Anterior cingulate cortex (tissue), 58 donors: Measurements from ENCODE around the gene FAF1.
"Not testable (repeated sequence)": the region's sequence is repeated elsewhere in the genome, so short reads cannot be mapped to it uniquely, and the experiment has no call there.

Experiments used
- DNase-seq, 58 donors: peaks; one replicate each; lab custom pipeline; 2025; lab: John Stamatoyannopoulos, UW

The FAF1 gene

GRCh38 chr1:50858761-50859160 lies 101.3 kb downstream of the FAF1 start:
- DNase-seq, result no peak

- no peak for DNase-seq
Observed at GRCh38 chr1:50857702-50858101, 102.4 kb downstream of the FAF1 start.

- DNase-seq, result no peak
Observed at GRCh38 chr1:50853325-50853724, 106.7 kb downstream of the FAF1 start.

DNA sequence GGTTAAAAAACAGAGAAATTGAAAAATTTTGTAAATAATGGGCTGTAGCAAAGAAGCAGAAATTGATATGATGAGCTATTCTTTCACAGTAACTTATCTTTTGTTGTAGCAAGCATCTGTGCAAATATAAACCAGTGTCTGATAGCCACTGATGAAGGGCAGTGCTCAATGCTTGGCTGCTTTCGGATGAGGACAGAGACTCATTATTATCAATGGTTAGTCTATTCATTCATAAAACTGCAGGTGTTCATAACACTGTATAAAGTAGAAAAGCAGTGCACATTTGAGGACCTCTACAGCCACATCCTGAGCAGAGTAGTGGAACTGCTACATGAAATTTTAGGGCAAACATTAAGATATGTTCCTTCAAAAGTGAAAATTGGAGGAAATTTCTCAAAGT lies 107.2 kb downstream of the FAF1 start:
- DNase-seq, result peak in 4 of 58 donors; percentile 0 to 4 (median 2)

- DNase-seq, result no peak
Observed at GRCh38 chr1:50851466-50851865, 108.6 kb downstream of the FAF1 start.

- no peak for DNase-seq
Observed at GRCh38 chr1:50851034-50851433, 109.0 kb downstream of the FAF1 start.

DNA sequence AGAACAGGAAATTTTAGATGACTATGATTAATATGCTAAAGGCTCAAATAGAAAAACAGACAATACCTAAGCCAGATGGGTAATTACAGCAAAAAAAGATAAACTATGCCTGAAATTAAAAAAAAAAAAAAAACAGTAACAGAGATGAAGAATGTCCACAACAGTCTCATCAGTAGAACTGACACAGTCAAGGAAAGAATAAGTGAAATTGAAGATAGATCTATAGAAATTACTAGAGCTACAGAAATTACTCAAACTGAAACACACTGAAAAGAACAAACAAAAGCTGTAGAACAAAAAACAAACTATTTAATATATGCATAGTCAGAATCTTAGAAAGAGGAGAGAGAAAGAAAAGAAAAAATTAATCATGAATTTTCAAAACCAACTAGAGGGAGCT lies 112.8 kb downstream of the FAF1 start:
- DNase-seq, result no peak

DNA sequence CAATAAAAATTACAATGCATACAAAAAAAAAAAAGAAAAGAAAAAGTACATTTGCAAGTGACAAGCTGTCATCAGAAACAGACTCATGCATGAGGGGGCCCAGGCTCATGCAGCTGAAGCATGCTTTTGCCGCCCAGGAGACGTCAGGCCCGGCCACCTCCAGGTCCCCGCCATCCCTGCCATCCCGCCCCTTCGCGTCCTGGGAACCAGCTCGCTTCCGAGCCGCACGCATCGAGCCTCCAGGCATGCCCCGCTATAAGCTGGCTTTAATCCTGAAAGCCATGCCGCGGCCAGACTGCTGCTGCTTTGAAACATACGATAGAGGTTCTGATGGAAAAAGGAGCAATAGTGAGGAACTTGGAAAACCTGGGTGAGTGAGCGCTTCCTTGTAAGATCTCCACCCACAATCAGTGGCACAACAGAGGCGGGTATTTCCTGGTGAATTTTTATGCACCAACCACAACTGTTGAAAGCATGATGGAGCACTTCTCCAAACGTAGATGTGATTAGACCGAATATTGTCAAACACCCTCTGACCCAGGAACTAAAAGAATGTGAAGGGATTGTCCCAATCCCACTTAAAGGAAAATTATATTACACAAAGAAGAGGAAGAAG lies 113.7 kb downstream of the FAF1 start:
- DNase-seq, result no peak

DNA sequence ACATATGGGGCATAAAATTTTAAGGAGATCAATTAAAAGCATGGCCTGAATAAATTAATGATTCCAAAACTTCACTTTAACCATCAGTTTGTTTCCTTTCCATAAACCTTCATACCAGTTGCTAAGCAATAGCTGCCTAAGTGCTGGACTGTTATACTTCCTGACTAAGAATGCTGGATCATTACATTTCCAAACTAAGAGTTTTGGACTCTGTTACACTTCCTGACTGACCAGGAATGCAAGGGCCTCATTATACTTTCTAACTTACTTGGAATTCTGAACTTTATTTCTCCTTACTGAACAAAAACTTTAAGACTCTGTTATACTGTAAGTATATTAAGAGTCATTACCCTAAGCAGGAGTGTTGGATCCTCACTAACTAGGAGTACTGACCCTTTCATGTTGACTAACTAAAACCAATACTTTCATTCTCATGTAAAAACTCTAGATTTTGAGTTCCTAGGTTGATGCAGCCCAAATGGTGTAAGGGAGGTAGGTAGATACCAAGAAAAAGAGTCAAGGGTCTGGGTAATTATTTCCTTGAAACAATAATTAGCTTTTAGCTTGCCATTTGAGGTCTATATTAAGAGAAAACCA lies 118.2 kb downstream of the FAF1 start:
- no peak for DNase-seq

GRCh38 chr1:50836117-50836516 lies 124.0 kb downstream of the FAF1 start:
- no peak for DNase-seq

DNA sequence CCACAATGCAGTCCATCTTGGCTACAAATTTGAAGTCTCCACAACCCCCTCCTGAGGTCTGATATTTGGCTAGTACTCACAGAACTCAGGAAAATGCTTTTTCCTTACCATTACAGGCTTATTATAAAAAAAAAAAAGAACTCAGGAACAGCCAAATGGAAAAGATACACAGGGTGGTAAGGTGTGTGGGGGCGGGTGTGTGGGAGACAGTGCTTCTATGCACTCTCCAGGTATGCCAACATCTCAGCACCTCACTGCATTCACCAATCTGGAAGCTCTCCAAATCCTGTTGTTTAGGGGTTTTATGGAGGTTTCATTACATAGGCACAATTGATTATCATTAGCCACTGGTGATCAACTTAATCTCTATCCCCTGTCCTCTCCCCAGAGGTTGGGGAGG lies 126.9 kb downstream of the FAF1 start:
- no peak for DNase-seq

- no peak for DNase-seq
Observed at GRCh38 chr1:50832167-50832566, 127.9 kb downstream of the FAF1 start.

- DNase-seq, result no peak
Observed at GRCh38 chr1:50831300-50832061, 128.6 kb downstream of the FAF1 start.

DNA sequence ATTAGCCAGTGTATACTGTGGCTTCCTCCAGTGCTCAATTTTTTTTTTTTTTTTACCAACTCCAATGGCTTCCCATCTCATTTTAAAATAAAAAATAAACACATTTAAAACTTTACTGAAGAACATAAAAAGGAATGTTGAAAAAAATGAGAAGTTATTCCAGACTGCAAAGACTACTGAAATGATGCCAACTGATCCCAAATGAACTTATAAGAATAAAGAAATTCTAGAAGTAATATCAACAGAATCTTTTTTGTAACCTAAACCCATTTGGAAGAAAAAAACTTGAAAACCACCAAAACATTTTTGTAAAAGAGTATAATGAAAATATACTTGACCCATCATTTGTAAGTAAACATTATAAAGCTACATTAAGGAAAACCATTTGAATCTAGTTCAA lies 129.4 kb downstream of the FAF1 start:
- no peak for DNase-seq

DNA sequence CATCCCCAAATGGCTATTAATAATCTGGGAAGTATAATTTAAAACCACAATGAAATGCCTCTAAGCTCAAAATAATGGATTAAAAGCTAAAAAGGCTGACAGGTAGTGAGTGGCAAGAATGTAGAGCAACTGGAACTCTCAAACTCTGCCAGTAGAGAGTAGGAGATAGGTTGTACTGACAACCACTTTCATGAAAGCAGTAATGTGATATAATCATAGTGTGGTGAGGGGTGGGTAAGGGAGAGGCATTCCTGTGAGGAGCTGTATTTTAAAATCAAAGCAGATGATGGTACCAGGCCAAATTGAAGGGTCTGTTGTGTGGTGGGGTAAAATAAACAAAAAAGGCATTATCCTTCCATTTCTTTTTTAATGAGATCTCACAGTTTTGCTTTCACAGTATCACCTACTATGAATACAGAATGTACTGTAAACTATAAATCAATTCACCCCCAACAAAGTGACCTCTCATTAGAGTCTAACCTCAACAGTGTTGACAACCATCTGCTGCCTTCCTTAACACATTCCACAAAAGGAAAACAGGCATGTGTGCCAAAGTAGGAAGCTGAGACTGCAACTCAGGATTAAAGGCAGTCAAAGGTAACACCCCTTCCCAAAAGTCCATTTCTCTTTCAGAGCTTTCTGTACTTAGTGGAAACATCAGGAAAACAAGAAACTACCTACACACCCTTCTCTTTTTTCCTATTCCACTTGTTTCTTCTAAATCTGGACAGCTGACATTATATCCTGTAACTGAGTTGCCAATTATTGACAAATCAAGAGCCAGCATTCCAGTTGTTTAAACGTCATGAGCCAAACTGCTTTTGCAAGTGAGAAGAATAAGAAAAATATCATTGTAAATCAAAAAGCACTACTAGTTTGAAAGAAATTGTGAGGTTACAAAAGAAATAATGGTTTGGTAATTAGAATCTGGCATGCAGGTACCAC lies 130.8 kb downstream of the FAF1 start:
- DNase-seq, result no peak

GRCh38 chr1:50827546-50827945 lies 132.5 kb downstream of the FAF1 start:
- no peak for DNase-seq

DNA sequence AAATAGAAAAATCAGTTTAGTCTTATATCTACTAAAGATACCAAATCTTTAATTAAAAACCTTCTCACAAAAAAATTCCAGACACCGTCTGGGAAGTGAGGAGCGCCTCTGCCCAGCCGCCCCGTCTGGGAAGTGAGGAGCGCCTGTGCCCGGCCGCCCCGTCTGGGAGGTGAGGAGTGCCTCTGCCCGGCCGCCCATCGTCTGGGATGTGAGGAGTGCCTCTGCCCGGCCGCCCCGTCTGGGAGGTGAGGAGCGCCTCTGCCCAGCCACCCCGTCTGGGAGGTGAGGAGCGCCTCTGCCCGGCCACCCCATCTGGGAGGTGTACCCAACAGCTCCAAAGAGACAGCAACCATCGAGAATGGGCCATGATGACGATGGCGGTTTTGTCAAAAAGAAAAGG lies 133.3 kb downstream of the FAF1 start:
- DNase-seq, result not testable (repeated sequence)

DNA sequence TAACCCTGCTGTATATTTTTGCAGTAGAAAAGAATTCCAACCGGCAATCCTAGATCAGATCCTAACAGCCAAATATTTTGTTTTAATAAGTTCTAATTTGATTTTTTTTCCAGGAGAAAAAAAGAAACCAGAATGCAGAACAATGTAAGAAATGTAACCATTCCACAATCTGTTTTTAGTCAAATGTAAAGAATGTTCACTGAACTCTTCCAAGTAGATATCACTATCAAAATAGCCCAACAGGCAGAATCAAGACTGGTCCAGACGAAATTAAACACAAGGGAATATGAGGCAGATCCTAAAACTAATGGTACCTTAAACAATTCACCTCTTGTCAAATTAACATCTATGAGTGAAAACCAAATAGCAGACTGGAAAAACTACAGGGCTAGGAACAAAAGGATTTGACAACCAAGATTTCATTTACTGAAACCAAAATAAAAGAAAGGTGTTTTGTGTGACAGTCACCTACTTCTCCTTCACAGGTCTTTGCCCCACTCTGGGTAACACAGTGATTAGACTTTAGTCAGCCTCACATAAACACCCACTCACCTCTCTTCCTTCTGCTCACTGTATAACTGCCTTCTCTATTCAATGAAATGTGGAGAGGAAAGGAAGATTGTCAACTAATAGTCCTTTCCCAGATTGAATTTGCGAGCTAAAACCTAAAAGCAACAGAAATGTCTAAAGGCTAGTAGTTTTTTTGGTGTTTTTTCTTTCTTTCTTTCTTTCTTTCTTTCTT lies 137.9 kb downstream of the FAF1 start:
- no peak for DNase-seq

GRCh38 chr1:50820545-50820944 lies 139.5 kb downstream of the FAF1 start:
- DNase-seq, result no peak

DNA sequence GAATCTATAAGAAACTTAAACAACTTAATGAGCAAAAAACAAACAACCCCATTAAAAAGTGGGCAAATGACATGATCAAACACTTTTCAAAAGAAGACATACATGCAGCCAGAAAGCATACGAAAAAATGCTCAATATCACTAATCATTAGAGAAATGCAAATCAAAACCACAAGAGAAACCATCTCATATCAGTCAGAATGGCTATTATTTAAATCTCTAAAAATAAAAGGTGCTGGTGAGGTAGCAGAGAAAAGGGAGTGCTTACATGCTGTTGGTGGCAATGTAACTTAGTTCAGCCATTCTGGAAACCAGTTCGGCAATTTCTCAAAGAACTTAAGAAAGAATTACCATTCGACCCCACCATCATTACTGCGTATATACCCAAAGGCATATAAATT lies 147.7 kb downstream of the FAF1 start:
- DNase-seq, result no peak
